Measurements from ENCODE around the gene CYP3A7.
"Not testable (repeated sequence)": the region's sequence is repeated elsewhere in the genome, so short reads cannot be mapped to it uniquely, and the experiment has no call there.

Gene CYP3A7

GRCh38 chr7:99699946-99700345 lies 35.0 kb downstream of the CYP3A7 start:
- no peak for DNase-seq (ENCODE audit: low read depth)

GRCh38 chr7:99698867-99699730 lies 35.9 kb downstream of the CYP3A7 start:
- DNase-seq (ENCODE audit: low read depth) = not testable (repeated sequence)

GRCh38 chr7:99694912-99695304 lies 40.1 kb downstream of the CYP3A7 start:
- no peak for DNase-seq (ENCODE audit: low read depth)

GRCh38 chr7:99694201-99694911 lies 40.6 kb downstream of the CYP3A7 start:
- DNase-seq (ENCODE audit: low read depth) = no peak

DNA sequence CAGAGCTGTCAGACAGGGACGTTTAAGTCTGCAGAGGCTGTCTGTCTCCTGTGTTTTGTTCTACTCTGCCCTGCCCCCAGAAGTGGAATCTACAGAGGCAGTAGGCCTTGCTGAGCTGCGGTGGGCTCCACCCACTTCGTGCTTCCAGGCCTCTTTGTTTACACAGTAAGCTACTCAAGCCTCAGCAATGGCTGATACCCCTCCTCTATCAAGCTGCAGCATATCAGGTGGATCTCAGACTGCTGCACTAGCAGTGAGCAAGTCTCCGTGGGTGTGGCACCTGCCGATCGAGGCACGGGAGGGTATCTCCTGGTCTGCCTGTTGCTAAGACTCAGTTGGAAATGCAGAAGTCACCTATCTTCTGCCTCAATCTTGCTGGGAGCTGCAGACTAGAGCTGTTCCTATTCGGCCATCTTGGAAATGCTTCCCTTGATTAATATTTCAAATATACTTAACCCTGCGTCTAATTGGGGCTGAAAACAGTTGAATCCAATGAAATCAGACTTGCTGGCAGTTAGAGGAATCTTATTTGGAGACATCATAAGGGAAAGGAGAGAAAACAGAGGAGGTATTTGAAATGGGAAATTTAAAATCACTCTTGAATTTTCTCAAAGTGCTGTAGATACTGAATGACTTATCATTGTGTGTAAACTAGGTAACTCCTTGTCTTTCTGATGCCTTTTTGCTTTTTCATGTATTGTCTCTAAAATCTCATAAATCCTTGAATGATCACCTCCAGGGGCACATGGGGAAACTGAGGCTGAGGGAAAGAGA lies 41.4 kb downstream of the CYP3A7 start:
- no peak for DNase-seq (ENCODE audit: low read depth)

DNA sequence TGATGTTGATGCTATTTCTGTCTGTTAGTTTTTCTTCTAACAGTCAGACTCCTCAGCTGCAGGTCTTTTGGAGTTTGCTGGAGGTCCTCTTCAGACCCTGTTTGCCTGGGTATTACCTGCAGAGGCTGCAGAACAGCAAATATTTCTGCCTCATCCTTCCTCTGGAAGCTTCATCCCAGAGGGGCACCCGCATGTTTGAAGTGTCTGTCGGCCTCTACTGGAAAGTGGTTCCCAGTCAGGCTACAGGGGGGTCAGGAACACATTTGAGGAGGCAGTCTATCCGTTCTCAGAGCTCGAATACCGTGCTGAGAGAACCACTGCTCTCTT lies 41.9 kb downstream of the CYP3A7 start:
- no peak for DNase-seq (ENCODE audit: low read depth)

- not testable (repeated sequence) for DNase-seq (ENCODE audit: low read depth)
Measured at GRCh38 chr7:99692563-99692962, 42.4 kb downstream of the CYP3A7 start.

- DNase-seq (ENCODE audit: low read depth) = not testable (repeated sequence)
Measured at GRCh38 chr7:99691658-99692057, 43.3 kb downstream of the CYP3A7 start.

GRCh38 chr7:99690918-99691317 lies 44.1 kb downstream of the CYP3A7 start:
- DNase-seq (ENCODE audit: low read depth) = not testable (repeated sequence)

GRCh38 chr7:99685871-99686608 lies 49.0 kb downstream of the CYP3A7 start:
- DNase-seq (ENCODE audit: low read depth) = not testable (repeated sequence)

GRCh38 chr7:99685129-99685758 lies 49.8 kb downstream of the CYP3A7 start:
- DNase-seq (ENCODE audit: low read depth) = no peak

DNA sequence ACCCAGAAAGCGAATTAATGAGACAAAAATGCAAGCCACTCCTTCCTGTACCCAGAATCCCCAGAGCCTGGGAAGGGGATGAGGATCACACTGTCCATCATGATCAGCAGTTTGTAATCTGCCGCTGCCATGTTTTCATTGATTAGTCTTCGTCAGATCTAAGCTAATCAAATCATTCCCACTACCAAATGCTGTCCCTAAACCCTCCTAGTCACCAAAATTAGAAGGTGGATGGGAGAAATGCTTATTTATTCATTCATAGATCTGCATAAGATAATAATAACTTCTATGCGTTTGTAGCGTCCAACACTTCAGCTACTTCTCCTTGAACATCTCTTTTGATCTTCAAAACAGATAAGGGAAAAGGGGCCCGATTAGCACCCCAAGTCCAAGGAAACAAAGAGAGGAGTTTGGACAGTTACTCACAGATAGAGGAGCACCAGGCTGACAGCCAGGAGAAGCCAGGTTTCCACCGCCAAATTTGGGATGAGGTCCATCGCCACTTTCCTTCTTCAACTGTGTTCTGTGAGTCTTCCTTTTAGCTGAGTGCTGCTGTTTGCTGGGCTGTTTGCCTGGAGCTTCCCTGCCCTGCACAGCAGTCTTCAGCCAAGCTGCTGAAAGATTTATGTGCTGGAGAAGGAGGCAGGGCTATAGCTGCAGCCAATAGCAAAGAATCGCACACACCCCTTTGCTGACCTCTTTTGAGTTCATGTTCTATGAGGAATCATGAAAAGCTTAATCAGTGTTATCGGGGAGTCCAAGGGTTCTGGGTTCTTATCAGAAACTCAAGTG lies 55.4 kb downstream of the CYP3A7 start, which contains the start of gene CYP3A5:
Gene CYP3A5, minus strand, starts transcription at position 597 of the 792 bp plus-strand sequence. Its CDS starts 100 bp downstream, at position 497.
- no peak for DNase-seq (ENCODE audit: low read depth)

GRCh38 chr7:99679032-99679399 lies 56.0 kb downstream of the CYP3A7 start:
- peak; percentile 37 for DNase-seq (ENCODE audit: low read depth)

DNA sequence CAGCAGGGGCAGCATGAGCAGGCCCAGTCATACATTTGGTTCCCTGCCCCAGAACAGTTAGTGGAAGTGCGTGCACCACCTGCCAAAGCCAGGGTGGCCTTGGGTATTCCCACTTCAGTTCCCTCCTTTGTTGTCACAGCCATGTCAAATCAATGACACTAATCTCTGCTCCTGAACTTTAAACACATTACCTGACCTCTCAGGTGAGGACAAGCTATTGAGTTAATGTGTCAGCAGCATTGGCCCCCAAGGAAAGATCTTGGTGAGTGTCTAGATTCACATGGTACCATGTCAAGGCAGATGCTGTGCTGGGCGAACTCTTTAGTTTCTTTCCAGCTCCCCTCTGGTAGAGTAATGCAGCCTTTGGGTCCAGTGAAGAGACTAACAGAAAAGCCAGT lies 57.3 kb downstream of the CYP3A7 start:
- no peak for DNase-seq (ENCODE audit: low read depth)

- DNase-seq (ENCODE audit: low read depth) = no peak
Measured at GRCh38 chr7:99677013-99677647, 57.9 kb downstream of the CYP3A7 start.

GRCh38 chr7:99674995-99675742 lies 59.8 kb downstream of the CYP3A7 start:
- no peak for DNase-seq (ENCODE audit: low read depth)

DNA sequence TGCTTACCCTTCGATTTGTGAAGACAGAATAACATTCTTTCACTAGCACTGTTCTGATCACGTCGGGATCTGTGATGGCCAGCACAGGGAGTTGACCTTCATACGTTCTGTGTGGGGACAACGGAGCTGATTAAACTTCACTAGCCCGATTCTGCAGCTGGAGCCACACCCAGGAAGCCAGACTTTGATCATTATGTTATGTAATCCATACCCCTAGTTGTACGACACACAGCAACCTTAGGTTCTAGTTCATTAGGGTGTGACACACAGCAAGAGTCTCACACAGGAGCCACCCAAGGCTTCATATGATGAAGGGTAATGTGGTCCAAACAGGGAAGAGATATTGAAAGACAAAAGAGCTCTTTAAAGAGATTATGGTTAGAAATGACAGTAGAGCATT lies 62.4 kb downstream of the CYP3A7 start:
- no peak for DNase-seq (ENCODE audit: low read depth)

DNA sequence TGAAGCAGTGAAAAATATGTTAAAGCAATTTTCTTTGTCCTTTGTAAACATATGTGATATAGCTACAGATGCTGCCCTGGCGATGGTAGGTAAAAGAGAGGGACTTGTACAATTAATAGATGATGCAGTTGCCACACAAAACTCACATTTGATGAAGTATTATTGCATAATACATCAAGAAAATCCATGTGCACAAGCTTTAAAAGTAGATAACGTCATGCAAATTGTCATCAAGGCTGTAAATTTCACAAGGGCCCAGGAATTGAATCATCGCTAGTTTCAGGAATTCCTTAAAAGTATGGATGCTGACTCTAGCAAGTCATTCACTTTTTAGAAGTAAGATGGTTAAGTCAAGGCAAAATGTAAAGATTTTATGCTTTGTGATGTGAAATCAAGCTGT lies 65.2 kb downstream of the CYP3A7 start:
- DNase-seq (ENCODE audit: low read depth) = no peak

DNA sequence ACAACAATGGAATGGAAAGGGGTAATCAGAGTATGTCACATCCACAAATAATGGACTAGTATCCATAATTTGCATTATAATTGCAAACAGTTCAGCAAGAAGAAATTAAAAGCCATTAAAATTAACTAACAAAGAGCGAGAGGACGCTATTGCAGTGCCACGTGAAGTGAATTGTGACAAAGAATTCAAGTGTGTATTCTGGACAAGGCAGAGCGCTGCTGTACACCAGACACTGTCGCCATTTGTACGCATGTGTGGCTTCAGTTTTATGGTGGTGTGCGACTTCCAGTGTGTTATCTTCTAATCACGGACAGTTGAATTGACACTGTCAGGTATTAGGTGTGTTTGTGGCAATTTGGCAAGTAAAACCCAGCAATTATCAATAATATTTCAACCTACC lies 66.5 kb downstream of the CYP3A7 start:
- no peak for DNase-seq (ENCODE audit: low read depth)
